ENCODE data around the gene SEMA4B.

SEMA4B gene

GRCh38 chr15:90212221-90213098, 11.3 kb downstream of the SEMA4B start:
- Histone ChIP-seq H2AFZ (ENCODE audit: low read depth, low read length) (no peak overlapping the region), H2BK12ac (ENCODE audit: low read length in 2 of 2) (peak overlapping the region in 1 of 2 experiments; percentile 6), H3K18ac (ENCODE audit: low read depth in 1 of 2, low read length in 2 of 2) (peak overlapping the region in 1 of 2 experiments; percentile 13), H2BK120ac (ENCODE audit: low read depth, low read length) (no peak overlapping the region), H3K79me1 (replicated peaks; ENCODE audit: low read length, poor library complexity, severe bottlenecking) (peaks cover 21% of the 10 kb centered on the region), H2BK5ac (ENCODE audit: low read depth, low read length, poor library complexity, severe bottlenecking) (no peak overlapping the region), H3K4me3 (ENCODE audit: insufficient read depth in 1 of 2, low read depth in 1 of 2, low read length in 2 of 2) (no peak overlapping the region), H3K9ac (ENCODE audit: low read length) (no peak overlapping the region), H3K14ac (ENCODE audit: low read length in 2 of 2) (no peak overlapping the region), H4K8ac (ENCODE audit: low read length) (no peak overlapping the region), H3K4ac (ENCODE audit: low read depth in 1 of 2, low read length in 2 of 2) (peak overlapping the region in 1 of 2 experiments; percentile 5), H3K4me1 (ENCODE audit: control insufficient read depth, insufficient read depth, low read depth, low read length) (peaks cover 31% of the 10 kb centered on the region), H3K27ac (ENCODE audit: low read length, poor library complexity, severe bottlenecking) (no peak overlapping the region), H2AK5ac (ENCODE audit: low read length, severe bottlenecking) (peak overlapping the region; percentile 82), H3K23ac (ENCODE audit: low read length in 2 of 2) (no peak overlapping the region), H3K9me3 (ENCODE audit: control insufficient read depth, low read length) (no peaks in the 10 kb centered on the region), H2BK15ac (ENCODE audit: low read depth, poor library complexity, severe bottlenecking) (peak overlapping the region; percentile 26), H3K36me3 (ENCODE audit: control insufficient read depth in 1 of 2, insufficient read depth in 2 of 2, low read depth in 1 of 2, low read length in 2 of 2) (peaks cover 4 to 24% of the 10 kb centered on the region in 2 experiments), H3K27me3 (ENCODE audit: control insufficient read depth in 1 of 2, insufficient read depth in 1 of 2, low read length in 2 of 2) (no peaks in the 10 kb centered on the region), H4K91ac (ENCODE audit: low read length) (peak overlapping the region; percentile 2), H3K4me2 (ENCODE audit: low read length, poor library complexity, severe bottlenecking) (no peak overlapping the region)
- no peak for DNase-seq
- 95% methylated on average over 32 of the region's 35 CpGs for WGBS

GRCh38 chr15:90213122-90213817, 12.1 kb downstream of the SEMA4B start:
- Histone ChIP-seq H3K4ac (ENCODE audit: low read depth in 1 of 2, low read length in 2 of 2) (no peak overlapping the region), H3K14ac (ENCODE audit: low read length in 2 of 2) (no peak overlapping the region), H3K23ac (ENCODE audit: low read length in 2 of 2) (no peak overlapping the region), H2AK5ac (ENCODE audit: low read length, severe bottlenecking) (no peak overlapping the region), H3K18ac (ENCODE audit: low read depth in 1 of 2, low read length in 2 of 2) (no peak overlapping the region), H2AFZ (ENCODE audit: low read depth, low read length) (no peak overlapping the region), H3K79me1 (replicated peaks; ENCODE audit: low read length, poor library complexity, severe bottlenecking) (peaks cover 26% of the 10 kb centered on the region), H3K9ac (ENCODE audit: low read length) (no peak overlapping the region), H3K4me3 (ENCODE audit: insufficient read depth in 1 of 2, low read depth in 1 of 2, low read length in 2 of 2) (no peak overlapping the region), H3K36me3 (ENCODE audit: control insufficient read depth in 1 of 2, insufficient read depth in 2 of 2, low read depth in 1 of 2, low read length in 2 of 2) (peaks cover 12 to 32% of the 10 kb centered on the region in 2 experiments), H3K4me1 (ENCODE audit: control insufficient read depth, insufficient read depth, low read depth, low read length) (peaks cover 32% of the 10 kb centered on the region), H2BK12ac (ENCODE audit: low read length in 2 of 2) (no peak overlapping the region), H2BK120ac (ENCODE audit: low read depth, low read length) (no peak overlapping the region), H4K91ac (ENCODE audit: low read length) (no peak overlapping the region), H3K4me2 (ENCODE audit: low read length, poor library complexity, severe bottlenecking) (no peak overlapping the region), H3K27me3 (ENCODE audit: control insufficient read depth in 1 of 2, insufficient read depth in 1 of 2, low read length in 2 of 2) (no peaks in the 10 kb centered on the region), H2BK5ac (ENCODE audit: low read depth, low read length, poor library complexity, severe bottlenecking) (no peak overlapping the region), H4K8ac (ENCODE audit: low read length) (no peak overlapping the region), H3K27ac (ENCODE audit: low read length, poor library complexity, severe bottlenecking) (no peak overlapping the region), H3K9me3 (ENCODE audit: control insufficient read depth, low read length) (no peaks in the 10 kb centered on the region), H2BK15ac (ENCODE audit: low read depth, poor library complexity, severe bottlenecking) (no peak overlapping the region)
- 93% methylated on average over 9 of the region's 12 CpGs for WGBS
- no peak for DNase-seq

GRCh38 chr15:90213818-90214204, 12.7 kb downstream of the SEMA4B start:
- no peaks in the 10 kb centered on the region for H3K9me3 ChIP-seq (ENCODE audit: control insufficient read depth, low read length)
- H3K9ac ChIP-seq (ENCODE audit: low read length): no peak overlapping the region
- H3K36me3 ChIP-seq (ENCODE audit: control insufficient read depth in 1 of 2, insufficient read depth in 2 of 2, low read depth in 1 of 2, low read length in 2 of 2): peaks cover 12 to 33% of the 10 kb centered on the region in 2 experiments
- H3K79me1 ChIP-seq (replicated peaks; ENCODE audit: low read length, poor library complexity, severe bottlenecking): peaks cover 28% of the 10 kb centered on the region
- no peak overlapping the region for H3K23ac ChIP-seq (ENCODE audit: low read length in 2 of 2)
- no peak overlapping the region for H2BK5ac ChIP-seq (ENCODE audit: low read depth, low read length, poor library complexity, severe bottlenecking)
- H2BK15ac ChIP-seq (ENCODE audit: low read depth, poor library complexity, severe bottlenecking): no peak overlapping the region
- H4K91ac ChIP-seq (ENCODE audit: low read length): no peak overlapping the region
- H2AK5ac ChIP-seq (ENCODE audit: low read length, severe bottlenecking): no peak overlapping the region
- H3K4ac ChIP-seq (ENCODE audit: low read depth in 1 of 2, low read length in 2 of 2): no peak overlapping the region
- H4K8ac ChIP-seq (ENCODE audit: low read length): no peak overlapping the region
- H3K4me2 ChIP-seq (ENCODE audit: low read length, poor library complexity, severe bottlenecking): no peak overlapping the region
- H3K14ac ChIP-seq (ENCODE audit: low read length in 2 of 2): no peak overlapping the region
- peaks cover 32% of the 10 kb centered on the region for H3K4me1 ChIP-seq (ENCODE audit: control insufficient read depth, insufficient read depth, low read depth, low read length)
- no peak overlapping the region for H3K18ac ChIP-seq (ENCODE audit: low read depth in 1 of 2, low read length in 2 of 2)
- no peak overlapping the region for H3K27ac ChIP-seq (ENCODE audit: low read length, poor library complexity, severe bottlenecking)
- H3K27me3 ChIP-seq (ENCODE audit: control insufficient read depth in 1 of 2, insufficient read depth in 1 of 2, low read length in 2 of 2): no peaks in the 10 kb centered on the region
- H3K4me3 ChIP-seq (ENCODE audit: insufficient read depth in 1 of 2, low read depth in 1 of 2, low read length in 2 of 2): no peak overlapping the region
- no peak for DNase-seq
- H2AFZ ChIP-seq (ENCODE audit: low read depth, low read length): no peak overlapping the region
- H2BK12ac ChIP-seq (ENCODE audit: low read length in 2 of 2): no peak overlapping the region
- no peak overlapping the region for H2BK120ac ChIP-seq (ENCODE audit: low read depth, low read length)
- 92% methylated on average over 11 of the region's 11 CpGs for WGBS

- no peaks in the 10 kb centered on the region for H3K9me3 ChIP-seq (ENCODE audit: control insufficient read depth, low read length)
- H3K9ac ChIP-seq (ENCODE audit: low read length): no peak overlapping the region
- H2BK5ac ChIP-seq (ENCODE audit: low read depth, low read length, poor library complexity, severe bottlenecking): no peak overlapping the region
- H2AFZ ChIP-seq (ENCODE audit: low read depth, low read length): no peak overlapping the region
- no peak overlapping the region for H4K8ac ChIP-seq (ENCODE audit: low read length)
- WGBS: 95% methylated on average over 3 of the region's 8 CpGs
- H2BK120ac ChIP-seq (ENCODE audit: low read depth, low read length): no peak overlapping the region
- H3K23ac ChIP-seq (ENCODE audit: low read length in 2 of 2): no peak overlapping the region
- no peak overlapping the region for H2BK12ac ChIP-seq (ENCODE audit: low read length in 2 of 2)
- H3K27ac ChIP-seq (ENCODE audit: low read length, poor library complexity, severe bottlenecking): no peak overlapping the region
- H3K4ac ChIP-seq (ENCODE audit: low read depth in 1 of 2, low read length in 2 of 2): no peak overlapping the region
- peaks cover 33% of the 10 kb centered on the region for H3K4me1 ChIP-seq (ENCODE audit: control insufficient read depth, insufficient read depth, low read depth, low read length)
- no peak overlapping the region for H2BK15ac ChIP-seq (ENCODE audit: low read depth, poor library complexity, severe bottlenecking)
- no peak overlapping the region for H2AK5ac ChIP-seq (ENCODE audit: low read length, severe bottlenecking)
- no peaks in the 10 kb centered on the region for H3K27me3 ChIP-seq (ENCODE audit: control insufficient read depth in 1 of 2, insufficient read depth in 1 of 2, low read length in 2 of 2)
- peaks cover 28% of the 10 kb centered on the region for H3K79me1 ChIP-seq (replicated peaks; ENCODE audit: low read length, poor library complexity, severe bottlenecking)
- H3K4me3 ChIP-seq (ENCODE audit: insufficient read depth in 1 of 2, low read depth in 1 of 2, low read length in 2 of 2): no peak overlapping the region
- DNase-seq: peak; percentile 25
- H3K14ac ChIP-seq (ENCODE audit: low read length in 2 of 2): no peak overlapping the region
- no peak overlapping the region for H4K91ac ChIP-seq (ENCODE audit: low read length)
- H3K4me2 ChIP-seq (ENCODE audit: low read length, poor library complexity, severe bottlenecking): no peak overlapping the region
- no peak overlapping the region for H3K18ac ChIP-seq (ENCODE audit: low read depth in 1 of 2, low read length in 2 of 2)
- H3K36me3 ChIP-seq (ENCODE audit: control insufficient read depth in 1 of 2, insufficient read depth in 2 of 2, low read depth in 1 of 2, low read length in 2 of 2): peaks cover 12 to 39% of the 10 kb centered on the region in 2 experiments
These were observed 13.5 kb downstream of the SEMA4B start for GRCh38 chr15:90214553-90215196.

Data from mesenchymal stem cell (in vitro differentiated cells and primary cell).